Measurements from ENCODE around the gene STK38L. TPM values are rescaled to one million over a fixed set of nuclear protein-coding genes. Genes with fewer than 3 reads are reported as not detected.
A peak's percentile ranks its signal among the peaks of the same experiment; 100 is the strongest.

Gene STK38L
- total and polyA plus RNA-seq, 10 of the 15 experiments (the other 5 are each of a cell fraction or from before 2014, with no cell fraction given): 43.0 to 154 (median 115) TPM

DNA sequence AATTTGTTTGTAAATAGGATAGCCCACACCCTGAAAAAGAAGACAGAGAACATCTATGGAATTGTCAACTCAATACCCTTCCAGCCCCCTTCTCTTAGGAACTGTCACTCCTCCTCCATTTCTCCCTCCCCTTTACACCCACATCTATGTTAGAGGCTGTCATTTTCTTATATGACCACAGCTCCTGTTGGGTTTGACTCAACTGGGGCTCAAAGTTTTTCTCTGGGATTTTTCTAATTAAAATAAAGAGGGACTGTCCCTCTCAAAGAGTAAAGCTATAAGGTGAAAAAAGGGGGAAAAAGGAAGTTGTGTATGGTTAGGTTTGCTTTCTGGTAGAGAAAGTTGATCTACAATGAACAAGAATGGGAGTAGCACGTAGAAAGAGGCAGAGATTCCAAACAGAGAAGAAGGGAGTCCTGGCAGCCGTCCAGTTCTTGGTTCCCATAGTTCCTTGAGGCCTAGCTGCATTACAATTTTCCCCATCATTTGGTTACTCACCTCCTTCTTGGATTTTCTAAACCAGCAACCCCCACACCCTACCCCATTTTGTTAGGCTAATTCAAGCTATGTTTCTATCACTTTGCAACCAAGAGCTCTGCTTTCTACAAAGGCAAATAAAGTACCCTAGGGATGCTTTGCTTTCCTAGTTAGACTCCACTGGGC lies 44.3 kb upstream of the STK38L start (continued):
- no peak for TF ChIP-seq CEBPB (IDR thresholded peaks at IDR 0.05; ENCODE audit: borderline replicate concordance in 1 of 2, low read depth in 2 of 2, low read length in 2 of 2)
- TF ChIP-seq RELA (IDR thresholded peaks at IDR 0.05; ENCODE audit: borderline replicate concordance, partially characterized antibody): no peak
- TF ChIP-seq, protein P1, sequence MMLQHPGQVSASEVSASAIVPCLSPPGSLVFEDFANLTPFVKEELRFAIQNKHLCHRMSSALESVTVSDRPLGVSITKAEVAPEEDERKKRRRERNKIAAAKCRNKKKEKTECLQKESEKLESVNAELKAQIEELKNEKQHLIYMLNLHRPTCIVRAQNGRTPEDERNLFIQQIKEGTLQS (IDR thresholded peaks at IDR 0.05; ENCODE audit: borderline replicate concordance, extremely low read depth, low read depth, low read length): no peak
- TF ChIP-seq ASH2L (IDR thresholded peaks at IDR 0.05; ENCODE audit: borderline replicate concordance, low read depth): no peak

DNA sequence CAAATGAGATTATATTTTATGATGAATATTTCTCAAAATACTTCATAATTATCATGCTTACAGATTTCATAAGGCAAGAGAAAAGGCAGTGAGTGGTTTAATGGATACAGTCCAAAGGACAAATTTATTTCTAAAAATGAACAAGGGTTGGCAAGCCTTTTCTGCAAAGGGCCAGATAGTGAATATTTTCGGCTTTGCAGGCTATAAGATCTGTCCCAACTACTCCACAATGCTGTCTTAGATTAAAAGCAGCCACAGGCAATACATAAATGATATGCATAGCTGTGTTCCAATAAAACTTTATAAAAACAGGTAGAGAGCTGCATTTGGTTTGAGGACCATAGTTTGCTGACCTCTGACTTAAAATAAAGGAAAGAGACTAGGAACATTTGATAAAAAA lies 42.9 kb upstream of the STK38L start:
- ChIA-PET CTCF (interaction anchor here (1.0 to 2.5 kb wide), 6 partner anchors 9 to 105 kb away, joined by 3 to 8 read pairs (median 5); no protein-coding TSS in a partner anchor), POLR2A (interaction anchor here (1.7 to 3.1 kb wide), 5 partner anchors 11 to 22 kb away, joined by 4 to 19 read pairs (median 9); no protein-coding TSS in a partner anchor), SMC1A (ENCODE audit: uncharacterized antibody, unreplicated experiment) (interaction anchor here (1.0 to 5.6 kb wide), 10 partner anchors 9 to 105 kb away, joined by 3 to 71 read pairs (median 7); partner anchors contain the start of gene STK38L), RAD21 (ENCODE audit: unreplicated experiment) (interaction anchor here (0.9 to 2.5 kb wide), 5 partner anchors 19 to 107 kb away, joined by 3 to 28 read pairs (median 10); no protein-coding TSS in a partner anchor)
- Histone ChIP-seq H3K4me3 (no peak overlapping the region), H3K9ac (ENCODE audit: control insufficient read depth, insufficient read depth, low read length) (no peak overlapping the region), H3K4me1 (ENCODE audit: control insufficient read depth, insufficient read depth, low read length) (peaks cover 9% of the 10 kb centered on the region), H3K4me2 (ENCODE audit: control insufficient read depth, insufficient read depth) (no peak overlapping the region), H3K27ac (ENCODE audit: control insufficient read depth, insufficient read depth) (no peak overlapping the region), H4K20me1 (ENCODE audit: control insufficient read depth, insufficient read depth) (no peaks in the 10 kb centered on the region), H3K36me3 (ENCODE audit: control insufficient read depth in 2 of 2, insufficient read depth in 2 of 2, low read length in 1 of 2) (no peaks in the 10 kb centered on the region), H2AFZ (ENCODE audit: control insufficient read depth, low read depth, low read length) (no peak overlapping the region), H3K79me2 (ENCODE audit: control insufficient read depth, insufficient read depth, low read length) (no peaks in the 10 kb centered on the region), H3K9me3 (replicated peaks; ENCODE audit: control insufficient read depth, insufficient read depth, low read length) (no peaks in the 10 kb centered on the region), H3K27me3 (replicated peaks in 1 of 2; ENCODE audit: control insufficient read depth in 2 of 2, insufficient read depth in 2 of 2, low read length in 1 of 2) (no peaks in the 10 kb centered on the region)
- DNase-seq (ENCODE audit: low read depth, low spot score) (no peak), ATAC-seq (no peak), FAIRE-seq (no peak)
- in situ Hi-C loops (cut with MboI): no loop called here
- BruUV-seq (replicated peaks): no TSS peak
- WGBS (ENCODE audit: insufficient coverage, insufficient replicate concordance, low lambda C conversion rate, missing lambda C conversion rate): 95% methylated on average over 1 of the region's 1 CpG
- intact Hi-C loops (cut with micrococcal nuclease; ENCODE audit: unreplicated experiment): no loop called here
- TF ChIP-seq, protein P2, sequence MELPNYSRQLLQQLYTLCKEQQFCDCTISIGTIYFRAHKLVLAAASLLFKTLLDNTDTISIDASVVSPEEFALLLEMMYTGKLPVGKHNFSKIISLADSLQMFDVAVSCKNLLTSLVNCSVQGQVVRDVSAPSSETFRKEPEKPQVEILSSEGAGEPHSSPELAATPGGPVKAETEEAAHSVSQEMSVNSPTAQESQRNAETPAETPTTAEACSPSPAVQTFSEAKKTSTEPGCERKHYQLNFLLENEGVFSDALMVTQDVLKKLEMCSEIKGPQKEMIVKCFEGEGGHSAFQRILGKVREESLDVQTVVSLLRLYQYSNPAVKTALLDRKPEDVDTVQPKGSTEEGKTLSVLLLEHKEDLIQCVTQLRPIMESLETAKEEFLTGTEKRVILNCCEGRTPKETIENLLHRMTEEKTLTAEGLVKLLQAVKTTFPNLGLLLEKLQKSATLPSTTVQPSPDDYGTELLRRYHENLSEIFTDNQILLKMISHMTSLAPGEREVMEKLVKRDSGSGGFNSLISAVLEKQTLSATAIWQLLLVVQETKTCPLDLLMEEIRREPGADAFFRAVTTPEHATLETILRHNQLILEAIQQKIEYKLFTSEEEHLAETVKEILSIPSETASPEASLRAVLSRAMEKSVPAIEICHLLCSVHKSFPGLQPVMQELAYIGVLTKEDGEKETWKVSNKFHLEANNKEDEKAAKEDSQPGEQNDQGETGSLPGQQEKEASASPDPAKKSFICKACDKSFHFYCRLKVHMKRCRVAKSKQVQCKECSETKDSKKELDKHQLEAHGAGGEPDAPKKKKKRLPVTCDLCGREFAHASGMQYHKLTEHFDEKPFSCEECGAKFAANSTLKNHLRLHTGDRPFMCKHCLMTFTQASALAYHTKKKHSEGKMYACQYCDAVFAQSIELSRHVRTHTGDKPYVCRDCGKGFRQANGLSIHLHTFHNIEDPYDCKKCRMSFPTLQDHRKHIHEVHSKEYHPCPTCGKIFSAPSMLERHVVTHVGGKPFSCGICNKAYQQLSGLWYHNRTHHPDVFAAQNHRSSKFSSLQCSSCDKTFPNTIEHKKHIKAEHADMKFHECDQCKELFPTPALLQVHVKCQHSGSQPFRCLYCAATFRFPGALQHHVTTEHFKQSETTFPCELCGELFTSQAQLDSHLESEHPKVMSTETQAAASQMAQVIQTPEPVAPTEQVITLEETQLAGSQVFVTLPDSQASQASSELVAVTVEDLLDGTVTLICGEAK (IDR thresholded peaks at IDR 0.05; ENCODE audit: borderline replicate concordance): peak; percentile 56; the same call in 1 of the 2 replicates
- no peak for TF ChIP-seq MTA2 (IDR thresholded peaks at IDR 0.05; ENCODE audit: low read depth)

Measured in GM12878 (cell line).